Small intestine (tissue), 7 donors: ENCODE data around the gene FPR1. TPM values are rescaled to one million over a fixed set of nuclear protein-coding genes. Genes with fewer than 3 reads are reported as not detected.
"Not testable (repeated sequence)": the region's sequence is repeated elsewhere in the genome, so short reads cannot be mapped to it uniquely, and the experiment has no call there.

ENCODE experiments used
- DNase-seq, 2 donors: peaks; one replicate each; pipeline versions ENCODE4 v3.0.0 to v3.0.0-alpha.2; 2013
- FAIRE-seq: peaks from 2 replicates; lab custom pipeline; 2012; peaks lifted over from hg19 to GRCh38; lab: Jason Lieb, UNC
- H3K27ac ChIP-seq, 3 donors: one replicate each; pipeline ENCODE4 v1.5.1; 2013; ENCODE audit warnings: low read length in 2 of 3, mild to moderate bottlenecking in 2 of 3, control low read depth in 1 of 3, inconsistent platforms in 1 of 3, low read depth in 1 of 3, moderate library complexity in 1 of 3
- H3K27me3 ChIP-seq, 3 donors: one replicate each; pipeline ENCODE4 v1.6.1; 2013; ENCODE audit warnings: low read length in 3 of 3, inconsistent platforms in 1 of 3; ENCODE audit not compliant: control insufficient read depth in 3 of 3, insufficient read depth in 3 of 3
- H3K36me3 ChIP-seq, 3 donors: one replicate each; pipeline ENCODE4 v1.6.1; 2013; ENCODE audit warnings: low read length in 3 of 3, inconsistent platforms in 1 of 3, low read depth in 1 of 3, mild to moderate bottlenecking in 1 of 3, moderate library complexity in 1 of 3; ENCODE audit not compliant: control insufficient read depth in 3 of 3, insufficient read depth in 2 of 3
- H3K4me1 ChIP-seq, 3 donors: one replicate each; pipeline ENCODE4 v1.6.1; 2013; ENCODE audit warnings: low read length in 2 of 3, inconsistent platforms in 1 of 3, low read depth in 1 of 3, mild to moderate bottlenecking in 1 of 3, moderate library complexity in 1 of 3; ENCODE audit not compliant: control insufficient read depth in 3 of 3, insufficient read depth in 2 of 3
- H3K4me3 ChIP-seq, 3 donors: one replicate each; pipeline ENCODE4 v1.5.1; 2013; ENCODE audit warnings: low read length in 3 of 3, control low read depth in 1 of 3, inconsistent platforms in 1 of 3, low read depth in 1 of 3, mild to moderate bottlenecking in 1 of 3, moderate library complexity in 1 of 3
- H3K9me3 ChIP-seq, 2 donors: one replicate each; pipeline ENCODE4 v1.6.1; 2013; ENCODE audit warnings: low read depth in 1 of 2, low read length in 1 of 2; ENCODE audit not compliant: control insufficient read depth in 2 of 2, insufficient read depth in 1 of 2
- whole genome bisulfite sequencing, 3 donors: extraction: QIAGEN DNeasy Blood & Tissue Kit; methylation state at CpG; one replicate each; pipeline ENCODE4 v1.1.7; 2013; 5-methylcytosine and 5-hydroxymethylcytosine counted together
- polyA plus RNA-seq, 4 donors: library from polyadenylated mRNA; stranded (reverse) in 3 of 4; unstranded in 1 of 4; fragments of 200-250 nt in 3 of 4; fragments of 120-200 nt in 1 of 4; gene quantifications; one replicate each; pipeline versions ENCODE4 v1.2.1 to v1.2.3, GENCODE V29; 2013
- donor health status: healthy with polysubstance abuse.
- donor health status: control.
- donor health status: control.
- donor health status: Bipolar disorder and iron deficiency.
- donor health status: healthy.

FPR1 gene
- polyA plus RNA-seq, 4 donors: 0.40 to 8.1 (median 1.9) TPM

DNA sequence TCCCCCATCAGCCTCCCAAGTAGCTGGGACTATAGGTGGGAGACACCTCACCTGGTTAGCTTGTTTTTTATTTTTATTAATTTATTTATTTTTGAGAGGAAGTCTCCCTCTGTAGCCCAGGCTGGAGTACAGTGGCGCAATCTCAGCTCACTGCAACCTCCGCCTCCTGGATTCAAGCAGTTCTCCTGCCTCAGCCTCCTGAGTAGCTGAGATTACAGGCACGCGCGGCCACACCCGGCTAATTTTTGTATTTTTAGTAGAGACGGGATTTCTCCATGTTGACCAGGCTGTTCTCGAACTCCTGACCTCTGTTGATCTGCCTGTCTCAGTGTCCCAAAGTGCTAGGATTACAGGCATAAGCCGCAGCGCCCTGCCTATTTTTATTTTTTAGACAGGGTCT lies 13.2 kb downstream of the FPR1 start:
- H3K27ac ChIP-seq, H3K9me3 ChIP-seq, H3K36me3 ChIP-seq, H3K27me3 ChIP-seq, H3K4me1 ChIP-seq, H3K4me3 ChIP-seq, DNase-seq, FAIRE-seq: not testable (repeated sequence)
- 82 to 90% (median 85%) methylated on average over 10 of the region's 10 CpGs for WGBS, 3 donors

DNA sequence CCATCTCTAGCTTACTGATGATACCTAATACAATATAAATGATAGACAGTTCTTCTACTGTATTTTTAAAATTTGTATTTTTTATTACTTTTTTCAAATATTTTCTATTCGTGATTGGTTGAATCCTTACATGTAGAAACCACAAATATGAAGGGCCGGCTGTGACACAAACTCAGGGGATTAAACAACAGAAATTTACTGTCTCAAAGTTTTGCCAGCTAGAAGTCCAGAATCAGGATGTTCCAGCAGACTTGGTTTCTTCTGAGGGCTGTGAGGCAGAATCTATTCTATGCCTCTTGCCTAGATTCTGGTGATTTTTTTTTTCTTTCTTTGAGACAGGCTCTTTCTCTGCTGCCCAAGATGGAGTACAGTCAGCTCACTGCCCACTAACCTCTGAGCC lies 13.8 kb downstream of the FPR1 start:
- H3K4me1 ChIP-seq: no peaks in the 10 kb centered on the region
- no peaks in the 10 kb centered on the region for H3K36me3 ChIP-seq
- 70 to 77% (median 71%) methylated on average over 2 of the region's 2 CpGs for WGBS, 3 donors
- H3K9me3 ChIP-seq: no peaks in the 10 kb centered on the region
- H3K4me3 ChIP-seq: no peak overlapping the region
- H3K27ac ChIP-seq: no peak overlapping the region
- no peaks in the 10 kb centered on the region for H3K27me3 ChIP-seq
- no peak for DNase-seq
- FAIRE-seq: no peak

DNA sequence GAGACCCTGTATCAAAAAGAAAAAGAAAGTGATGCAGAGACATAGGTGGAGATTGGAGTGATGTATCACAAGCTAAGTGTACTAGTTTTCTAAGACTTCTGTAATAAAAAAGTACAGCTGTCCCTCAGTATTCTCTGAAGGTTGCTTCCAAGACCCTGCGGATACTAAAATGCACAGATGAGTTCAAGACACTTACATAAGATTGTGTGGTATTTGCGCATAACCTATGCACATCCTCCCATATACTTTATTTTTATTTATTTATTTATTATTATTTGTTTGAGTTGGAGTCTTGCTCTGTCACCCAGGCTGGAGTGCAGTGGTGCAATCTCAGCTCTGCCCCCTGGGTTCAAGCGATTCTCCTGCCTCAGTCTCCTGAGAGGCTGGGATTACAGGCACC lies 14.3 kb downstream of the FPR1 start:
- DNase-seq: no peak
- Histone ChIP-seq H3K4me3 (no peak overlapping the region), H3K27me3 (no peaks in the 10 kb centered on the region), H3K9me3 (no peaks in the 10 kb centered on the region), H3K36me3 (no peaks in the 10 kb centered on the region), H3K4me1 (no peaks in the 10 kb centered on the region), H3K27ac (no peak overlapping the region)
- 91 to 93% (median 92%) methylated on average over 3 of the region's 3 CpGs for WGBS, 3 donors
- FAIRE-seq: no peak

DNA sequence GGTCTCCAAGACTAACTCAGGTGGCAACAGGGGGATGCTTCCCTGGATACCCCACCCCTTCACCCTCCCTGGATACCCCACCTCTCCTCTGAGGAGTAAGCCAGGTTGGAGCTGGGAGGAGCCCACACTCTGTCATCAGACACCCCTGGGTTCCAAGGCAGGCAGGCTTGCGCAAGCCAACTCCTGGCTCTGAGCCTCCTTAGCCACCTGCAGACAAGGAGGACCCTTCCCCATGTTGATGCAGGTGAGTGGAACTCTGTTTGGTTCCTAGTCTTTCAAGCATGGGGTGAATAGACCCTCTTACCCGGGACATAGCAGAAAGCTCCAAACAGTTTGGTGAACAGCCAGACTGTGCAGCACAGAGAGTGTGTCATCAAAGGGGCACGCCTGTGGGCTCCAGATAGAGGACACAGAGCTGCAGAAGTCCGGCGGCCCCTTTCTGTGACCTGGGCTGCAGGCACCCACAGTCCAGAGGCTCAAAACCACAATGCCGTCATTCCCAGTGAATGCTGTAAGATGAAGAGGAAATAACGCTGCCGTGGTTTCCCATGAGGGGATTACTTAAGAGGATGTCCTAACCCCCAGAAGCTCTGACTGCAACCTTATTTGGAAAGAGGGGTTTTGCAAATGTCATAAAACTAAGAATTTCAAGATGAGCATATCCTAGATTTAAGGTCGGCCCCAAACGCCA lies 15.8 kb downstream of the FPR1 start:
- H3K4me3 ChIP-seq: no peak overlapping the region
- no peak overlapping the region for H3K27ac ChIP-seq
- DNase-seq (no peak), FAIRE-seq (no peak)
- H3K36me3 ChIP-seq: no peaks in the 10 kb centered on the region
- H3K27me3 ChIP-seq: no peaks in the 10 kb centered on the region
- peaks cover 0 to 2% of the 10 kb centered on the region in 2 donors for H3K9me3 ChIP-seq
- no peaks in the 10 kb centered on the region for H3K4me1 ChIP-seq
- WGBS, 3 donors: 63 to 78% (median 64%) methylated on average over 10 of the region's 10 CpGs

DNA sequence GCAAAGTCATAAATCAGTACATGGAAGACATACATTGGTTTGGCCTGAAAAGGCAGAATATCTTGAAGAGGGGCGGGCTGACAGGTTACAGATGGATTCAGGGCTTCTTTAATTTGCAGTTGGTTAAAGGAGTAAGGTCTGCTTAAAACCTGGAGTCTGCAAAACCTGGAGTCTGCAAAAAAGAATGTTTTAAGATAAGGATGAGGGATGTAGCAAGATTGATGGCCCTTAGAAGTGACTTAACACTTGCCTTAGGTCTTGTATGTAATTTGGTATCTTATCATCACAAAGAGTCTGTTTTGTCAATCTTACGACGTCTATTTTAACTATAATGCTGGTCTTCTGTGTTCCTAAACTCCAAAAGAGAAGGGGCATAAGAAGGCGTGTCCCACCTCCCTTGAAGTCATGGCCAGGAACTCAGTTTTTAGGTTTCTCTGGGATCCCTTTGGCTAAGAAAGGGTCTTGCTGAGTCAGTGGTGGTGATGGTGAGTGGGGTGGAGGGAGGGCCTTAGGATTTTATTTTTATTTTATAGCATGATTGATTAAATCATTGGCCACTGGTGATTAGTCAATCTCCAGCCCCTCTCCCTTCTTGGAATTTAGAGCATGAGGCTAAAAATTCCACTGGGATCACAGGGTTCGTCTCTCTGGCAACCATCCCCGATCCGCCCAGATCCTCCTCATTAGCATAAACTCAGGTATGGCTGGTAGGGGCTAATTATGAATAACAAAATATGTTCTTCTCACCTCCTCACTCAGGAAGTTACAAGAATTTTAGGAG lies 17.7 kb downstream of the FPR1 start:
- Histone ChIP-seq H3K27me3 (no peaks in the 10 kb centered on the region), H3K4me3 (no peak overlapping the region), H3K27ac (no peak overlapping the region), H3K36me3 (no peaks in the 10 kb centered on the region), H3K4me1 (no peaks in the 10 kb centered on the region), H3K9me3 (peaks cover 3 to 11% of the 10 kb centered on the region in 2 donors)
- DNase-seq (no peak), FAIRE-seq (no peak)
- WGBS, 3 donors: 67 to 73% (median 72%) methylated on average over 7 of the region's 7 CpGs

DNA sequence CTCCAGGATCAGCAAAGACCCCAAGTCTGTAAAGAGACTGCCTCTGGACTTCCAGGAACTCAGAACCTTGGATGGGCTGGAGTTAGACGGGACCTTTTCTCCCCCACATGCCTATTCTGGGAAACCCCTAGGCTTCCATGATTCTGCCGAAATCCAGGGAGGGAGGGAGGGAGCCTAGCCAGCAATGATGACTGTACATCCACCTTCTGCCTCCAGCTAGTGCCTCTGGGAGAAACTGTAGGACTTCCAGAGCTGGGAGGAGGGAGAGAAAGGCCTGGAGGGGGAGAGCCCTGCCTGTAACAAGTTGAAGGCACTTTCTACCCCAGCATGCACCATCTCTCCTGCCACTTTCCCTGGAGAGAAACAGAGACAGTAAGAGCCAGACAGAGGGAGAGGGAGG lies 21.9 kb downstream of the FPR1 start:
- WGBS, 3 donors: 65 to 90% (median 74%) methylated on average over 2 of the region's 2 CpGs
- Histone ChIP-seq H3K4me1 (no peaks in the 10 kb centered on the region), H3K27me3 (peaks cover 0 to 3% (median 0%) of the 10 kb centered on the region in 3 donors), H3K9me3 (peaks cover 3 to 11% of the 10 kb centered on the region in 2 donors), H3K27ac (no peak overlapping the region), H3K36me3 (no peaks in the 10 kb centered on the region), H3K4me3 (no peak overlapping the region)
- DNase-seq: no peak
- FAIRE-seq: no peak

DNA sequence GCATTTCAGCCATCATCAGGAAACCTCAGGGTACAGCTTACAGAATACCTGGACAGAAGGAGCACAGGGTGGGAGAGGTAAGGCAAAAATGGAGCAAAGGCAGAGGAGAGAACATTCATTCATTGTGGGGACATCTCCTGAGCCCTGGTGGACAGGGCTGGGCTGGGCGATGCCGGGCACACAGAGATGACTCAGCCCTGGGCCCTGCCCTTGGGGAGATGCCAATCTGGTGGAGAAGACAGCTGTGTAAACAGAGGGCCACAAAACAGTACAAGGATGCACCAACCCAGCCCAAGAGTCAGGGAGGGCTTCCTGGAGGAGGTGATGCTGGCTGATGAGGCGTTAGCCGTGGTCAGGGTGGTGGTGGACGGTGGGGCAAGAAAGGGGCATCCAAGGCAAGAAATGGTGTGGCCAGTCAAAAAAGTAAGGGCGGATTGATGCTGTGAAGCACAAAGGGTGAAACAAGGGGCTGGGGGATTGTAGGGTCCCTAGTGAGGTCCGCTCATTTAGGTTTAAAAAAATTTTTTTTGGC lies 24.3 kb downstream of the FPR1 start:
- H3K27me3 ChIP-seq: peaks cover 0 to 17% (median 0%) of the 10 kb centered on the region in 3 donors
- no peaks in the 10 kb centered on the region for H3K36me3 ChIP-seq
- H3K4me3 ChIP-seq: no peak overlapping the region
- DNase-seq (no peak), FAIRE-seq (no peak)
- no peak overlapping the region for H3K27ac ChIP-seq
- H3K9me3 ChIP-seq: peaks cover 3 to 11% of the 10 kb centered on the region in 2 donors
- WGBS, 3 donors: 54 to 83% (median 67%) methylated on average over 7 of the region's 7 CpGs
- no peaks in the 10 kb centered on the region for H3K4me1 ChIP-seq

DNA sequence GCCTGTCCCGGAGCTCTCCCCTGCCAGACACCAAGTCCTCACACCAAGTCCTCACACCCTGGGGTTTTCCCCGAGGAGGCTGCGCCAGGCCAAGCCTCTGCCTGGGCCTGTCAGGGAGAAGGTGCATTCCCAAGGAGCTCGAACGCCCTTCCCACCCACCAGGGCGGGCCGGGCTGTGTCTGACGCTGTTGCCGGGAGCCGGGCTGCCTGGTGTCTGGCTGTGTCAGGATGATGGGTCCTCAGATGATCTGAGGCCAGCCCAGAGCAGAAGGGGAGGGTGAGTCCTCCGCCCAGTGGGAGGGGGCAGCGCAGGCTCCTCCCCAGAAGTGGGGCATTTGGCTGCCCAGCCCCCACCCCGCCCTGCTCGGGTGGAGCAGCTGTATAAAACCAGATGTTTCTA lies 25.6 kb downstream of the FPR1 start:
- WGBS, 3 donors: 28 to 51% (median 35%) methylated on average over 14 of the region's 14 CpGs
- no peak for FAIRE-seq

More for the DNA sequence above, 25.6 kb downstream of the FPR1 start:
- Histone ChIP-seq H3K27ac (no peak overlapping the region), H3K36me3 (no peaks in the 10 kb centered on the region), H3K4me3 (no peak overlapping the region), H3K9me3 (peaks cover 3 to 11% of the 10 kb centered on the region in 2 donors), H3K27me3 (peaks cover 0 to 19% (median 5%) of the 10 kb centered on the region in 3 donors), H3K4me1 (no peaks in the 10 kb centered on the region)
- DNase-seq: no peak
